ENCODE measurements around the gene CRACR2A.

The CRACR2A gene

GRCh38 chr12:3747543-3747942, 5.4 kb downstream of the CRACR2A start:
- Histone ChIP-seq H3K36me3 (replicated peaks) (peaks cover 2% of the 10 kb centered on the region; the same call in 1 of the 2 replicates), H3K4me1 (peaks cover 13% of the 10 kb centered on the region), H3K27me3 (ENCODE audit: low read depth) (no peaks in the 10 kb centered on the region), H3K9me3 (no peaks in the 10 kb centered on the region), H3K4me3 (no peak overlapping the region)
- in situ Hi-C loops (cut with MboI; ENCODE audit: low sequenced_read_pairs): no loop called here
- DNase-seq (ENCODE audit: low spot score in 2 of 2): no peak

GRCh38 chr12:3746758-3747157, 6.2 kb downstream of the CRACR2A start:
- Histone ChIP-seq H3K36me3 (replicated peaks) (peaks cover 2% of the 10 kb centered on the region; the same call in 1 of the 2 replicates), H3K27me3 (ENCODE audit: low read depth) (no peaks in the 10 kb centered on the region), H3K4me1 (peaks cover 8% of the 10 kb centered on the region), H3K4me3 (no peak overlapping the region), H3K9me3 (no peaks in the 10 kb centered on the region)
- DNase-seq (ENCODE audit: low spot score in 2 of 2): no peak
- in situ Hi-C loops (cut with MboI; ENCODE audit: low sequenced_read_pairs): no loop called here

GRCh38 chr12:3745152-3745551, 7.8 kb downstream of the CRACR2A start:
- no peaks in the 10 kb centered on the region for H3K4me1 ChIP-seq
- in situ Hi-C loops (cut with MboI; ENCODE audit: low sequenced_read_pairs): no loop called here
- no peak for DNase-seq (ENCODE audit: low spot score in 2 of 2)
- H3K4me3 ChIP-seq: no peak overlapping the region
- no peaks in the 10 kb centered on the region for H3K36me3 ChIP-seq (replicated peaks)
- no peaks in the 10 kb centered on the region for H3K9me3 ChIP-seq
- no peaks in the 10 kb centered on the region for H3K27me3 ChIP-seq (ENCODE audit: low read depth)

GRCh38 chr12:3744229-3744901, 8.5 kb downstream of the CRACR2A start:
- no peak for DNase-seq (ENCODE audit: low spot score in 2 of 2)
- no peak overlapping the region for H3K4me3 ChIP-seq
- no peaks in the 10 kb centered on the region for H3K27me3 ChIP-seq (ENCODE audit: low read depth)
- no peaks in the 10 kb centered on the region for H3K36me3 ChIP-seq (replicated peaks)
- in situ Hi-C loops (cut with MboI; ENCODE audit: low sequenced_read_pairs): no loop called here
- H3K4me1 ChIP-seq: no peaks in the 10 kb centered on the region
- no peaks in the 10 kb centered on the region for H3K9me3 ChIP-seq

- no peaks in the 10 kb centered on the region for H3K36me3 ChIP-seq (replicated peaks)
- H3K27me3 ChIP-seq (ENCODE audit: low read depth): no peaks in the 10 kb centered on the region
- in situ Hi-C loops (cut with MboI; ENCODE audit: low sequenced_read_pairs): no loop called here
- no peaks in the 10 kb centered on the region for H3K4me1 ChIP-seq
- no peak overlapping the region for H3K4me3 ChIP-seq
- no peaks in the 10 kb centered on the region for H3K9me3 ChIP-seq
- DNase-seq (ENCODE audit: low spot score in 2 of 2): no peak
Observed at GRCh38 chr12:3743803-3744202, 9.1 kb downstream of the CRACR2A start.

- H3K36me3 ChIP-seq (replicated peaks): no peaks in the 10 kb centered on the region
- no peak overlapping the region for H3K4me3 ChIP-seq
- in situ Hi-C loops (cut with MboI; ENCODE audit: low sequenced_read_pairs): no loop called here
- no peak for DNase-seq (ENCODE audit: low spot score in 2 of 2)
- no peaks in the 10 kb centered on the region for H3K27me3 ChIP-seq (ENCODE audit: low read depth)
- H3K9me3 ChIP-seq: no peaks in the 10 kb centered on the region
- no peaks in the 10 kb centered on the region for H3K4me1 ChIP-seq
Observed at GRCh38 chr12:3741882-3742672, 10.8 kb downstream of the CRACR2A start.

GRCh38 chr12:3740480-3741231, 12.3 kb downstream of the CRACR2A start:
- in situ Hi-C loops (cut with MboI; ENCODE audit: low sequenced_read_pairs): no loop called here
- no peaks in the 10 kb centered on the region for H3K27me3 ChIP-seq (ENCODE audit: low read depth)
- no peak overlapping the region for H3K4me3 ChIP-seq
- no peaks in the 10 kb centered on the region for H3K9me3 ChIP-seq
- no peaks in the 10 kb centered on the region for H3K36me3 ChIP-seq (replicated peaks)
- no peaks in the 10 kb centered on the region for H3K4me1 ChIP-seq
- no peak for DNase-seq (ENCODE audit: low spot score in 2 of 2)

- Histone ChIP-seq H3K36me3 (replicated peaks) (no peaks in the 10 kb centered on the region), H3K4me3 (no peak overlapping the region), H3K27me3 (ENCODE audit: low read depth) (no peaks in the 10 kb centered on the region), H3K9me3 (no peaks in the 10 kb centered on the region), H3K4me1 (no peaks in the 10 kb centered on the region)
- in situ Hi-C loops (cut with MboI; ENCODE audit: low sequenced_read_pairs): no loop called here
- no peak for DNase-seq (ENCODE audit: low spot score in 2 of 2)
Observed at GRCh38 chr12:3735432-3735831, 17.5 kb downstream of the CRACR2A start.

GRCh38 chr12:3732901-3733300, 20.0 kb downstream of the CRACR2A start:
- Histone ChIP-seq H3K27me3 (ENCODE audit: low read depth) (no peaks in the 10 kb centered on the region), H3K36me3 (replicated peaks) (no peaks in the 10 kb centered on the region), H3K4me3 (no peak overlapping the region), H3K4me1 (no peaks in the 10 kb centered on the region), H3K9me3 (no peaks in the 10 kb centered on the region)
- no peak for DNase-seq (ENCODE audit: low spot score in 2 of 2)
- in situ Hi-C loops (cut with MboI; ENCODE audit: low sequenced_read_pairs): no loop called here

- no peak for DNase-seq (ENCODE audit: low spot score in 2 of 2)
- no peaks in the 10 kb centered on the region for H3K9me3 ChIP-seq
- no peaks in the 10 kb centered on the region for H3K36me3 ChIP-seq (replicated peaks)
- H3K4me3 ChIP-seq: no peak overlapping the region
- H3K4me1 ChIP-seq: peaks cover 14% of the 10 kb centered on the region
- in situ Hi-C loops (cut with MboI; ENCODE audit: low sequenced_read_pairs): no loop called here
- no peaks in the 10 kb centered on the region for H3K27me3 ChIP-seq (ENCODE audit: low read depth)
Observed at GRCh38 chr12:3730111-3730510, 22.8 kb downstream of the CRACR2A start.

GRCh38 chr12:3728686-3729085, 24.2 kb downstream of the CRACR2A start:
- H3K9me3 ChIP-seq: no peaks in the 10 kb centered on the region
- in situ Hi-C loops (cut with MboI; ENCODE audit: low sequenced_read_pairs): no loop called here
- H3K27me3 ChIP-seq (ENCODE audit: low read depth): no peaks in the 10 kb centered on the region
- DNase-seq (ENCODE audit: low spot score in 2 of 2): no peak
- no peak overlapping the region for H3K4me3 ChIP-seq
- H3K36me3 ChIP-seq (replicated peaks): no peaks in the 10 kb centered on the region
- peaks cover 14% of the 10 kb centered on the region for H3K4me1 ChIP-seq

GRCh38 chr12:3727877-3728632, 24.9 kb downstream of the CRACR2A start:
- no peaks in the 10 kb centered on the region for H3K36me3 ChIP-seq (replicated peaks)

GRCh38 chr12:3727354-3727753, 25.6 kb downstream of the CRACR2A start:
- Histone ChIP-seq H3K4me1 (peaks cover 14% of the 10 kb centered on the region), H3K4me3 (no peak overlapping the region), H3K9me3 (no peaks in the 10 kb centered on the region; the same call in 1 of the 2 replicates), H3K27me3 (ENCODE audit: low read depth) (no peaks in the 10 kb centered on the region), H3K36me3 (replicated peaks) (no peaks in the 10 kb centered on the region)
- no peak for DNase-seq (ENCODE audit: low spot score in 2 of 2)
- in situ Hi-C loops (cut with MboI; ENCODE audit: low sequenced_read_pairs): no loop called here

More at GRCh38 chr12:3727877-3728632, 24.9 kb downstream of the CRACR2A start:
- Histone ChIP-seq H3K4me1 (peaks cover 14% of the 10 kb centered on the region), H3K4me3 (no peak overlapping the region), H3K9me3 (no peaks in the 10 kb centered on the region), H3K27me3 (ENCODE audit: low read depth) (no peaks in the 10 kb centered on the region)
- DNase-seq (ENCODE audit: low spot score in 2 of 2): no peak
- in situ Hi-C loops (cut with MboI; ENCODE audit: low sequenced_read_pairs): no loop called here
